Hypothalamus (tissue), 51 donors: ENCODE data around the gene HELZ.
A peak's percentile ranks its signal among the peaks of the same experiment; 100 is the strongest.
"Not testable (repeated sequence)": the region's sequence is repeated elsewhere in the genome, so short reads cannot be mapped to it uniquely, and the experiment has no call there.

Experiments used
- DNase-seq, 51 donors: peaks; one replicate each; lab custom pipeline; 2025; lab: John Stamatoyannopoulos, UW

HELZ gene, protein sequence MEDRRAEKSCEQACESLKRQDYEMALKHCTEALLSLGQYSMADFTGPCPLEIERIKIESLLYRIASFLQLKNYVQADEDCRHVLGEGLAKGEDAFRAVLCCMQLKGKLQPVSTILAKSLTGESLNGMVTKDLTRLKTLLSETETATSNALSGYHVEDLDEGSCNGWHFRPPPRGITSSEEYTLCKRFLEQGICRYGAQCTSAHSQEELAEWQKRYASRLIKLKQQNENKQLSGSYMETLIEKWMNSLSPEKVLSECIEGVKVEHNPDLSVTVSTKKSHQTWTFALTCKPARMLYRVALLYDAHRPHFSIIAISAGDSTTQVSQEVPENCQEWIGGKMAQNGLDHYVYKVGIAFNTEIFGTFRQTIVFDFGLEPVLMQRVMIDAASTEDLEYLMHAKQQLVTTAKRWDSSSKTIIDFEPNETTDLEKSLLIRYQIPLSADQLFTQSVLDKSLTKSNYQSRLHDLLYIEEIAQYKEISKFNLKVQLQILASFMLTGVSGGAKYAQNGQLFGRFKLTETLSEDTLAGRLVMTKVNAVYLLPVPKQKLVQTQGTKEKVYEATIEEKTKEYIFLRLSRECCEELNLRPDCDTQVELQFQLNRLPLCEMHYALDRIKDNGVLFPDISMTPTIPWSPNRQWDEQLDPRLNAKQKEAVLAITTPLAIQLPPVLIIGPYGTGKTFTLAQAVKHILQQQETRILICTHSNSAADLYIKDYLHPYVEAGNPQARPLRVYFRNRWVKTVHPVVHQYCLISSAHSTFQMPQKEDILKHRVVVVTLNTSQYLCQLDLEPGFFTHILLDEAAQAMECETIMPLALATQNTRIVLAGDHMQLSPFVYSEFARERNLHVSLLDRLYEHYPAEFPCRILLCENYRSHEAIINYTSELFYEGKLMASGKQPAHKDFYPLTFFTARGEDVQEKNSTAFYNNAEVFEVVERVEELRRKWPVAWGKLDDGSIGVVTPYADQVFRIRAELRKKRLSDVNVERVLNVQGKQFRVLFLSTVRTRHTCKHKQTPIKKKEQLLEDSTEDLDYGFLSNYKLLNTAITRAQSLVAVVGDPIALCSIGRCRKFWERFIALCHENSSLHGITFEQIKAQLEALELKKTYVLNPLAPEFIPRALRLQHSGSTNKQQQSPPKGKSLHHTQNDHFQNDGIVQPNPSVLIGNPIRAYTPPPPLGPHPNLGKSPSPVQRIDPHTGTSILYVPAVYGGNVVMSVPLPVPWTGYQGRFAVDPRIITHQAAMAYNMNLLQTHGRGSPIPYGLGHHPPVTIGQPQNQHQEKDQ (N-terminal part only)

DNA sequence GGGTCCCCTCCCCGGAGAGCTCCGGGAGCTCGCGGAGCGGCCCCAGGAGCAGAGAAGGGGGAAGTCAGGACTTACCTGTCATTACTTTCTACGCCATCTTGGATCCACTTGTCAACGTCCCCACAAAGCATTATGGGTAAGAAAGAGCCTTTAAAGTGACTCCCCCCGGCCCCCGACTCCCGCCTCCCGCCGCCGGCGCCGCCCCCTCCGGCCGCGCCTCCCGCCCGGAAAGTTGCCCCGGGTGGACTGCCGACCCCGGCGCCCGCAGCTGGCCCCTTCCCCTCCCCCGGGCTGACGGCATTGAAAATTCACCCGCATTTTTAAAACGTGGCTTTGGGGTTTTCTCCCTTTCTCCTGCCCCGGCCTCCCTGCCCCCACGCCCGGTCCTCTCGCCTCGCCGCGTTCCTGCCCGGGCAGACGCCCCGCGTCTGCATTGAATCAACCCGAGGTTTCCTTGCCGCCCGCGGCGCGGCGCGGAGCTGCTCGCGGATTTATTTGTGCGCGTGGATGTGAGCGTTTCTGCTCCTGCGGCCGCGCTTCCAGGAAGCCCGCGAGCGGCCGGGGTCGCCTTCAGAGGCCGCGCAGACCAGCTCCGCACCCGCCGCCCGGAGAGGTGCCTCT is at the start of gene HELZ:
TSS of gene HELZ (minus strand) at position 124 of the 621 bp plus-strand sequence. CDS start 26,392 bp downstream, outside the sequence.
- DNase-seq: peak in 44 of 51 donors; percentile 15 to 75 (median 49)

DNA sequence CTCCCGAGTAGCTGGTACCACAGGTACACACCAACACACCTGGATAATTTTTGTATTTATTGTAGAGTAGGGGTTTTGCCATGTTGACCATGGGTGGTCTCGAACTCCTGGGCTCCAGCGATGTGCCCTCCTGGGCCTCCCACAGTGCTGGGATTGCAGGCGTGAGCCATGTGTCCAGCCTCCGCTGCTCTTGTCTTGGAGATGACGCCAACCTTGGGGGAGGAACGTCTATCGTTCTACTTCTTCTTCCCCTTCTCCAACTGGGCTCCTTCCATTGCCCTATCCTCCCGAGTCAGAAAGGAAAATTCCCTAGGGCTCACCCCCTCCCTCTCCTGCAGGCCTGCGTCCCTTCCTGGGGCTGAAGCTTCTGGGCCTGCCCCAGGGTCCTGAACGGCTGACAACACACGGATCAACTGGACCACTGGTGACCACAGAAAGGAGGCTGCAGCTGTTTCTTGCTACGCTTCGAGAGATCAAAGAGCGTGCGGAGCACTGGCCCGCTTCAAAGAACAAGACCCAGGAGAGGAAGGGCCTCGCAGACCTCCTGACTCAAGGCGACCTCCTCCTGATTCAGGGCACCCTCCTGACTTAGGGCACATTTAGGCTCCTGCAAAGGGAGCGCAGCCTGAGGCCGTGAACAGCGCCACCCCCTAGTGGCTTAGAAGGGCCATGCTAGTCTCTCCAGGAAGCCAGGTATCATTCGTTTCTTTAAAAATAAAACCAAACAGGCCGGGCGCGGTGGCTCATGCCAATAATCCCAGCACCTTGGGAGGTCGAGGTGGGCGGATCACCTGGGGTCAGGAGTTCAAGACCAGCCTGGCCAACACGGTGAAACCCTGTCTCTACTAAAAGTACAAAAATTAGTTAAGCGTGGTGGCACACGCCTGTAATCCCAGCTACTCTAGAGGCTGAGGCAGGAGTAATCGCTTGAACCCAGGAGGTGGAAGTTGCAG is 48.5 kb upstream of the HELZ start:
- peak in 18 of 51 donors; percentile 2 to 39 (median 11) for DNase-seq

DNA sequence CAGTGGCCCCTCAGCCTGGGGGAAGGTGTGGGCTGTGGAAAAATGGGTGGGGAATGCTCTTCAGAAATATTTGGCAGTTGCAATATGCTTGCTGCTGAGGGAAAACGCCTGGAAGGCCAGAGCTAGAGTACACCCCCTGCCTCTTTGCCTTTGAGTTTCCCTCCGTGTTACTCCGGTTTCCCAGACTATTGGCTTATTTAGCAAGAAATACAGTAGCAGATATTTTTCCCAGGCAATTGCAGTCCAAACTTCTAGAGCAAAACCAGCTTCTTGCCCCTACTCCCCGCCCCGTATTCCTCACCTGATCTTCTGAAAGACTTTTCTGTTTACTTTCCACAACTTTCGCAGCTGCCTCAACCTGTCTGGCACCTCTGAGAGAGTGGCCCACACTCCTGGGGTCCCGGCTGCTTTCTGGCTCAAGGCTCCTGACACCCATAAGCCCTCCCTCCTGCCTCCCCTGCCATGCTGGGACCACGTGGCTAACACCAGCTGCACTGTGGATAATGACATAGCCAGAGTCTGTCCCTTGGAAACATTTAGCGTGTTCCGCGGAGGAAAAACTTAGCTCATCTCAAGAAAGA is 45.8 kb upstream of the HELZ start:
- DNase-seq: no peak

DNA sequence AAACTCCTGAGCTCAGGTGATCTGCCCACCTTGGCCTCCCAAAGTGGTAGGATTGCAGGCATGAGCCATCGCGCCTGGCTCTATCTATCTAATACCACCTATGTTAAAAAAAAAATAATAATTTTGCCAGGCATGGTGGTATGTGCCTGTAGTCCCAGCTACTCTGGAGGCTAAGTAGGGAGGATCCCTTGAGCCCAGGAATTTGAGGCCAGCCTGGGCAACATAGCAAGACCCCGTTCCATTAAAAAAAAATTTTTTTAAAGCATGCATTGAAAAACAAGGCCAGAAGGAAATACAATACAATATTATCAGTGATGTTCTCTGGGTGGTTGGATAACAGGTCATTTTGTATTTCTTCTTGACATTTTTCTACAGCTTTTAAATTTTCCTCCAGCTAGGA is 45.2 kb upstream of the HELZ start:
- no peak for DNase-seq

DNA sequence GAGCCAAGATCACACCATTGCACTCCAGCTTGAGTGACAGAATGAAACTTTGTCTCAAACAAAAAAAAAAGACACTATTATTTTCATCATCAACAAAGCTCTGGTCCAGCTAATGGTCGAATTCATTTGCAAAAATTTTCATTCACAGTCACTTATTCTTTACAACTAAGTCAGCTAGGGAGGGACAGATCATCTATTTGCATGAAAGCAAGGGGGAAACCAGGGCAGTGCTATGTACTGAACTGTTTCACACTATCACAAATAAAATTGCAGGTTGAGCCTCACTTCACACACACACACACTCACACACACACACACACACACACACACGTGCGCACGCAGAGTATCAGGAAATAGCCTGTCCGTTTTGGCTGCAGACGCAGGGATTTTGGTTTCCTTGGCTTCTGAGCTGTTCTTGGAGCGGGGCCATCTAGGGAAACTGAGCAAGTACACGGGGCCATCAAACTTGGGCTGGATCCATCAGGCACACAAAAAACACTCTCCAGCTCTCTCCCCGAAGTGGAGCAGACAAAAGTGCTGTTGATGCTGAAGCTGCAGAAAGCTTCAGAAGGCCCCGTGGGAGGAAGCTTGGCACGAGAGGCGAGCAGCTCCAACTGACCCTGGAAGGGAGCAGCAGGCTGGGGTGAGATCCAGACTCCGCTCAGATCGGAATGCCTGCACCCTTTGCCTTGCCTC is 44.3 kb upstream of the HELZ start:
- peak in 47 of 51 donors; percentile 3 to 81 (median 37) for DNase-seq

DNA sequence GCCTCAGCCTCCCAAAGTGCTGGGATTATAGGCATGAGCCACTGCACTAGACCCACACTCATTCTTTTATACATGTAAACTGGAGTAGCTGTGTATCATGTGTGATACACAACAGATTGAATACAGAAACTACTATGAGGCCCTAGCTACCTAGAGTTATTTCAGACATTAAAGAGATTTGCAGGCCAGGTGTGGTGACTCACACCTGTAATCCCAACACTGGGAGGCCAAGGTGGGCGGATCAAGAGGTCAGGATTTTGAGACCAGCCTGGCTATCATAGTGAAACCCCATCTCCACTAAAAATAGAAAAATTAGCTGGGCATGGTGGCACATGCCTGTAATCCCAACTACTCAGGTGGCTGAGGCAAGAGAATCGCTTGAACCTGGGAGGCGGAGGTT is 41.8 kb upstream of the HELZ start:
- not testable (repeated sequence) for DNase-seq

DNA sequence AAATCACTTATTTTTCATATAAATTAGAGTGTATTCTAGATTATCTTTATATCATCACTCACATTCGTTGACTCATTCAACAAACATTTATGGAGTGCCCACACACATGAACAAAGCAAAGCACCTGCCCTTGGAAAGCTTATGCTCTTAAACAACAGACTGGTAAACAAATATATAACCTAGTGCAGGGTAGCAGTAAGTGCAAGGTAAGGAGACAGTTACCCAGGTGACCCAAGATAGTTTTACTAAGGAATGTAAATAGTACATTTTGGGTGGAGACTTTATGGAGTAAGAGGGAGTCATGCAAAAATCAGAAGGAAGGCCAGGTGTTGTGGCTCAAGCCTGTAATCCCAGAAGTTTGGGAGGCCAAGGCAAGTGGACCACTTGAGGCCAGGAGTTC is 40.4 kb upstream of the HELZ start:
- no peak for DNase-seq

DNA sequence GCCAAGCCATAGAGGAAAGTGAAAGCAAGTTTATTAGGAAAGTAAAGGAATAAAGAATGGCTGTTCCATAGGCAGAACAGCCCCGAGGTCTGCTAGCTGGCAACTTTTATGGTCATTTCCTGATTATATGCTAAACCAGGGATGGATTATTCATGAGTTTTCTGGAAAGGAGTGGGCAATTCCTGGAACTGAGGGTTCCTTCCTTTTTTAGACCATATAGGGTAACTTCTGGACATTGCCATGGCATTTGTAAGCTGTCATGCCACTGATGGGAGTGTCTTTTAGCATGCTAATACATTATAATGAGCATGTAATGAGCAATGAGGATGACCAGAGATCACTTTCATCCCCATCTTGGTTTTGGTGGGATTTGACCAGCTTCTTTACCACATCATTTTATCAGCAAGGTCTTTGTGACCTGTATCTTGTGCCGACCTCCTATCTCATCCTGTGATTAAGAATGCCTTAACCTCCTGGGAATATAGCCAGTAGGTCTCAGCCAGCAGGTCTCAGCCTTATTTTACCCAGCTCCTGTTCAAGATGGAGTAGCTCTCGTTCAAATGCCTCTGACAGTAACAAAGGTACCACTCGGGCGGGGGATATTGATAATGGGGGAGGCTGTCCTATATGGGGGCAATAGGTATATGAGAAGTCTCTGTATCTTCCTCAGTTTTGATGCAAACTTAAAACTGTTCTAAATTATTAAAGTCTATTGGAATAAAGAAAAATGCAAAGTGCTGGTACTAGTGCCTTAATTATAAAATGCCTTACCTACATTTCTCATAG is 38.9 kb upstream of the HELZ start:
- DNase-seq: no peak

DNA sequence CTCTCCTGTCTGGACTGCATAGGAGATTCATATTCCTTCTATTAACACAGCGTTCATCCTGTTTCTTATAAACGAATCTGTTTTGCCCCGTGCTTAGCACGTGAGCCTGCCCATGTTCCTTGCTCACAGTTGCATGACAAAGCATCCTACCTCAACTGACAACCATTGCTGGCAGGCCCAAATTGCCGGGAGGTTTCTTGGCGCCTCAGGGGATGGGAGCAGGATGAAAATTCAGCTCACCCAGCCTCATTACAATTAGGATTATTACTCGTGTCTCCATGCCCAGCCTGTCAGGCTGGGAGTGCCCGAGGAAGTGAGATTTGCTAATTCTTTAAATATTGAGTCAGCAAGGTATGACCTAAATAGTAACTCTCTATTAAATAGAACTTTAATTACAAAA is 36.7 kb upstream of the HELZ start:
- DNase-seq: no peak

DNA sequence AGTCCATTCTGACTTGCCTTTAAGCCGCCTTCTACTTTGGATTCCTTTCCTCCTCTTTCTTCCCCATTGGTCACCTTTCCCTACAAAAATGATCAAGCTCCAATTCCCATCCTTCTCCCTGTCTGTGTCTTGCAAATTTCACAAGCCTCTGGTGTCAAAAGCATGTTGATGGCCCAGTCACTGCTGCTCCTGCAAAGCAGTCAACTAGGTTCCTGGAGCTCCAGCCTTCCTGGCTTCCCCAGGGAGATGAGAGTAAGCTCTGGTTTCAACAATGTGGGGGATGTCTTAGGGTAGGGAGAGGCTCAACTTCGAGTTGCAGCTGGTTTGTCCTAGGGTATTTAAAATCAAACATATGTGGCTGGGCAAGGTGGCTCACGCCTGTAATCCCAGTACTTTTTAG is 36.1 kb upstream of the HELZ start:
- no peak for DNase-seq

DNA sequence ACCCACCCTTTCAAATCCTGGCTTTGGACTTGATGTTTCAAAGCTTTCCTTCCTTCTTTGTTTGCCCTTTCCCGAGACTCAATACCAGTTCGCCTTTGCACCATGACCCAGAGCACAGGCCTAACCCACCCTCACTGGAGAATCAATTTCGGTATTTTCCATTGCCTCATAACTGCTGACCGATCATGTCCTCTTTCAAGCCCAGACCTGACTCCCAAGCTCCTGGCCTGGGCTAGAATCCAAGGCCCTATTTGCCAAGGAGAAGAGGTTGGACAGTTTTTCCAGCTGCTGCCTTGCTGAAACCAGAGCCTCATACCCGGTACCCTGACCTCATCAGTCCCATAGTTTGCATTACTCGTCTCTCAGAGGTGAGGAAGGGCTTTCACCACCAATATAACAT is 35.3 kb upstream of the HELZ start:
- DNase-seq: no peak

DNA sequence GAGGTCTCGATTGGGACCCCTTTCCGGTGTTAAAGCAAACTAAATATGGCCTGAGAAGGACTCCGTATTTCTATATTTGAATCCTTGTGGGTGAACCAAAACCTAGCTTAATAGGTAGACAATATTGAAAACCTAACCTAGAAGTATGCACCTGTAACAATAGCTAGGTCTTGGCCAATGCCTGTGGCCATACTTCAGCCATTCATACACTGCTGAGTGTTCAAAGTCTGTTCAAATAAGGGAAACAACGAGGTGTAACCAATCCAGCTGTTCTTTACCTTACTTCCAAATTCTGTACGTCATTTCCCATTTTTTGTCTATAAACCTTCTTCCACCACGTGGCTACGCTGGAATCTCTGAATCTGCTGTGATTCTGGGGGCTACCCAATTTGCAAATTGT is 34.1 kb upstream of the HELZ start:
- no peak for DNase-seq

DNA sequence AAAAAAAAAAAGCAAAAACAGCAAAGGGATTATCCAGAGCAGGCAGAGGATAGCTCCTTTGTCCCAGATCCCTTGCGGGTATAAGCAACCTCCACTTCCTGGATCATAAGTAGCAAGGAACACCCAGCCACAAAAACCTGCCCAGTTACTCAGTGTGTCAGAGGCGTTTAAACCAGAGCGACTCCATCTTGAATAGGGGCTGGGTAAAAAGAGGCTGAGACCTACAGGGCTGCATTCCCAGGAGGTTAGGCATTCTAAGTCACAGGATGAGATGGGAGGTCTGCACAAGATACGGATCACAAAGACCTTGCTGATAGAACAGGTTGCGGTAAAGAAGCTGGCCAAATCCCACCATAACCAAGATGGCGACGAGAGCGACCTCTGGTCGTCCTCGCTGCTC is 33.4 kb upstream of the HELZ start:
- no peak for DNase-seq

DNA sequence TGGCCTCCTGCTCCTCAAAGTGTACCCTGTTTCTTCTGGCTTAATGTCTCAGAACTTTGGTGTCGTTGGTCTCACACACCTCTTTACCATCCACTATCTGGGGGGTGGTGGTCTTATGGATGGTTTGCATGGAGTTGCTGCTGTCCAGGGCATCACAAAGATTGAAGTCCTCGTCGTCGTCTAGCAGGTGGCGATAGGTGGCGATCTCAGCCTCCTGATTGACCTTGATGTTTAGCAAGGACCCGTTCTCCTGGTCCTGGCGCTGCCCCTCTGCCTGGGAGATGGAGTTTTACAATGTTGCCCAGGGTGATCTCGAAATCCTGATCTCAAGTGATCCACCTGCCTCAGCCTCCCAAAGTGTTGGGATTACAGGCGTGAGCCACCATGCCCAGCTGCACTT is 31.1 kb upstream of the HELZ start:
- DNase-seq: no peak

DNA sequence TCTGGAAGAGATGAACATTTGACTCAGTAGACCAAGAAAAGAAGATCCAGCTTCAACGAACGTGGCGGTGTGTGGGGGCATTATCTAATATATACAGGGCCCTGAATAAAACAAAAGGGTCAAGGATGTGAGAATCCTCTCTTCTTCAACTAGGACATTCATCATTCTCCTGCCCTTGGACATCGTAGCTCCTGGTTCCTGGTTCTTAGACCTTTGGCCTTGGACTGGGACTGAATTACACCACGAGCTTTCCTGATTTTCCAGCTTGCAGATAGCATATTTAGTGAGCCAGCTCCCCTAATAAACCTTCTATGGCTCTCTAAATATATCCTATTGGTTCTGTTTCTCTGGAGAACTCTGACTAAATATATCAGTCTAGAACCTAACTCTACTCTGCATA is 29.5 kb upstream of the HELZ start:
- no peak for DNase-seq

DNA sequence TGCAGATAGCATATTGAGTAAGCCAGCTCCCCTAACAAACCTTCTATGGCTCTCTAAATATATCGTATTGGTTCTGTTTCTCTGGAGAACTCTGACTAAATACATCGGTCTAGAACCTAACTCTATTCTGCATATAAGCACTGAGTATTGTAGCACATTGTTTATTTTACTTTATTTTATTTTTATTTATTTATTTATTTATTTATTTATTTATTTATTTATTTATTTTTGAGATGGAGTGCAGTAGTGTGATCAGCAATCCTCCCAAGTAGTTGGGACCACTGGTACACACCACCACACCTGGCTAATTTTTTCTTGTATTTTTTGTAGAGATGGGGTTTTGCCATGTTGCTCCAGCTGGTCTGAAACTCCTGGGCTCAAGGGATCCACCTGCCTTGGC is 28.9 kb upstream of the HELZ start:
- no peak for DNase-seq

DNA sequence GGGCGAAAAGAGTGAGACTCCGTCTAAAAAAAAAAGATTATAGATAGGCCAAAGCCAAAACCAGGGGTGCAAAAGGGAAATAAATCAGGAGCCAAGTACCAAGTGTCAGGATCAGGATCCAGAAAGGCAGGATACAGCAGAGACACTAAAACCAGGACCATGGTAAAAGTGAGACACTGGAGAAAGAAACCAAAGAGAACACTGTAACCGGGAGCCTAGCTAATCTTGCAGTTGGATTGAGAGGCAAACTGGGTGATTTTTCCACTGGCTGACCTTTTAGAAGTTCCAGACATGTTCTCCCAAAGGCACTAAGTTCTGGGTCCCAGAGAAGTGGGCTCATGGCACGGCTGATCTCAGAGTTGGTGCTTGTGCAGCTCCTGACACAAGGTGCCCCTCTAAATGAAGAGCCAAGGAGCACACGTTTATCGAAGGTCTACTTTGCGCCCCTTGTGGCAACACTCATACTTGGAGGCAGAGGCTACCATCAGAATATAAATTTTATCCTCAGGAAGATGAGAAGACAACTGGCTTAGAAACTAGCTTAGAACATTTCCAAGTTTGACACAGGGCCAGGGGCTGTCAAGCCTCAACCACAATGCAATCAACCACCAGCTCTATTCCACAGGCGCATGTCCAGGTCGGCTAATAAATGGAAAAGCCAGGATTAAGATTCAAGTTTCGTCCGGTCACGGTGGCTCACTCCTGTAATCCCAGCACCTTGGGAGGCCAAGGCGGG is 27.5 kb upstream of the HELZ start:
- no peak for DNase-seq
